Fibroblast of skin of left quadriceps (primary cell): ENCODE measurements around the gene ERBB4.
"Not testable (repeated sequence)": the region's sequence is repeated elsewhere in the genome, so short reads cannot be mapped to it uniquely, and the experiment has no call there.

Experiments
- DNase-seq, 2 experiments: peaks; one replicate each; pipeline ENCODE4 v3.0.0-alpha.2; 2013; ENCODE audit warnings: low read depth in 2 of 2

Gene ERBB4

DNA sequence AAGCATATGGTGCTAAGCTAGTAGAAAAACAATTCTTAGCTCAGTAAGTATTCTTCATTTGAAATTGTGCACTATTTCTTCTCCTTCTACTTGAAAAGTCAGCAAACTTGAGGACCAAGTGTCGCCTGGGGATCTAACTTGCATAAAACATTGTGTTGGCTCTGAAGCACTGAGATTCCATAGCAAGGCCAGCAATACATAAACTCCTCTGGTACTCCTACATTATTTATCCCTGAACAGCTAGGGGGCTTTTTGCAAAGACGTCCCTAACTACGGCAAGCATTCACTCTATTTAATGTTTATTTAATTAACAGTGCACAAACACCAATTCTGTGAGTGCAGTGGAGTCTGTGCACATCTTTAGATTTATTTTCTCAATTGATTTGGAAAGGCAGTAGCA lies 392.2 kb downstream of the ERBB4 start:
- DNase-seq: no peak

DNA sequence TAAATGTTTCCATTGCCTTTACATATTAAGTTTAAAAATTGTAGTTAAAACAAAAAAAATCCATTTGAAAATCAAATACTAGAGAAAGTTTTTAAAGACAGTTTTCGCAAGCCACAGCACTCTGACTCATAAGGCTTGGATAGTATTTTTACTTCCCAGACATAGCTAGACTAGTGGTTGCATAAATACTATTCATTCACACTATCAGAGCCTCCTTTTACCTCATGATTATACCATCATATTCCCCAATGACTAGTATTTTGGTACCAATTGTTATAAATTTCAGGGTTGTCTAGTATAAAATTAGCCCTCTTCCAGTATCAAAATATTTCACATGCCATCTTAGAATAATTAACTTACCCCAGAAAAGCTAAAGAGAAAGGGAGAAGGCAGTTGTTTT lies 393.5 kb downstream of the ERBB4 start:
- DNase-seq: peak; percentile 1 to 9

DNA sequence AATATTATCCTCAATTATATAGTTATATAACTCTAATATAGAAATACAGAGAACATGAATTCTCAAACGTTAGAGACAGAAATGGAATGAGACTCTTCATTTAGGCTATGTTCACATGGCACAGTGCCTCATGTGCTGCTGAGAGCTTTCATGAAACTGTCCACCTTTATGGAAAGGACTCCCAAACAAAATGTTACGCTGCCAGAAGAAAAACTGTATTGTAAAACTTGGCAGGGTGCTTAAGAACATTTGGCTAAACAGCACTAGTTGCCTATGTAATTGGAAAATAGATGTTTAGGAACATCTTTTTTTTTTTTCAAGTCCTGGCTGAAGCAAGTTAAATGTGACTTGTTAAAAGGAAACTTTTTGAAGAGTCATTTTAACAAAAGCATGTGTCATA lies 396.0 kb downstream of the ERBB4 start:
- no peak for DNase-seq

DNA sequence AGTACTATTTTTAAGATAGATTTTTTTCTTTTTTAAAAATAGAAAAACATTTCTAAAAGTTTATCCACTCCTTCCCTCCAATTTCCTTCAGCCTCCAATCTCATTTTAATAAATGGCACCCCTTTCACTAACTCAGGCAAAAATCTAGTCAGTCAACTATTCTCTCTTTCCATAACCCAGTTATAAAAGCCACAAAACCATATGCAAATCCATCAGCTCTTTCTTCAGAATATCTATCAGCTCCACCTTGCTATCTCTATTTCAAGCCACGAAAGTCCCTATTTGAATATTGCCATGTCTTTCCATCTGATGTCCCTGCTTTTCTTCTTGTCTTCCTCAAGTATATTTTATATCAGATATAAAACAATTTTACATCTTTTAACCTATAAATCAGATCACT lies 397.1 kb downstream of the ERBB4 start:
- no peak for DNase-seq

DNA sequence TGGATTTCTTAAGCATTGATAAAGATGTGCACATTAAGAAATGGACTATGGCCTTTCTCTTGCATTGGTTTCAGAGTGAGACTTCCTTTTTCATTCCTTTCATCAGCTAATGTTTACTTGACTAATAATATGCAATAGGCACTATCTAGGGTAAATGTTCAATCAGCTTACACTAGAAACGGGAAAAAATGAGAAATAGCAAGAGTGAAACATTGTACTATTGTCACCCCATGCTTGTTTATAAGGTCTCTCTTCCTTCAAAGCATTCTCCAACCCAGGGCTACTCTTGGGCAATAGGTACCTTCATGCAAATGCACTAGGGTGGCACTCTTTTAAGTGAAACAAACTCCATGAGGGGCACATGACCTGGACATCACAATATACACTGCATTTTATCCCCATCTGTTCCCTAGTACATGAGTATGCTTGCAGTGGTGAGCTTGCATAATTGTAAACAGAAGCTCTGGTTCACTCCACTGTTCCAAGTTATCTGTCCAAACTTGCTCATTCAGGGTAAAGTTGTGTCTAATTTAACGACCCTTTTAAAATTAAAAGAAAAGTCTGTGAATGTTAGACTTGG lies 402.3 kb downstream of the ERBB4 start:
- no peak for DNase-seq

DNA sequence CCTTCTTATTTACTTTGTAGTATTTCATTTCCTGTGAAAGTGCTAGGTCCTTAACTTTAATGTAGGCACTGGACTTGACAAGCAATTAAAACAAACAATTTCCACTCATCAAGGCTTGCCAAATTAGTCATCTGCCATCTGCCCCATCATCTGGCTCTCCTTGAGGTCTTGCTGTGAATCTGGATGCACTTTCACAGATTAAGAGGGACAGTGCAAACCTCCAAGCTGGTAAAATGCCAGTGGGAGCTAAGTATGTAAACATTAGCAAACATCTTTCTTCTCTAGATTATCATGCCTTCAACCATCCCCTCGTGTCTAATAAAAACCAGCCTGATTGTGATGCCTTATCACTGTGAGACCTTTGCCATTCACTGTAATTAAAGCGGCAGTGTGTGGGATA lies 402.9 kb downstream of the ERBB4 start:
- DNase-seq: no peak

DNA sequence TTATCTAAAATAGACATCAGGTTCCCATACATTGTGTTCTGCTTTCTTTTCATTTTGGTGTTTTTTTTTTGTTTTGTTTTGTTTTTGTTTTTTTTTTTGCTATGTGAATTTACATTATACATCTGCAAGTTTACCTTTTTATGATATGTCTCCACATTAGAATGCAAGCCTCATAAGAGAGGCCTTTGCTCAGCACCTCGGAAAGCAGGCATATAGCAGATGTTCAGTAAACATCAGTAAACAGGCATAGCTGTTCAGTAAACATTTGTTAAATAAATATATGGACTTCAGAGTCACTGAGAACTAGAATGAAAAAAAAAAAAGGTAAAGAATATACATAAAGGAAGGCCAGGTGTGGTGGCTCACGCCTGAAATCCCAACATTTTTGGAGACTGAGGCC lies 405.3 kb downstream of the ERBB4 start:
- DNase-seq: no peak

DNA sequence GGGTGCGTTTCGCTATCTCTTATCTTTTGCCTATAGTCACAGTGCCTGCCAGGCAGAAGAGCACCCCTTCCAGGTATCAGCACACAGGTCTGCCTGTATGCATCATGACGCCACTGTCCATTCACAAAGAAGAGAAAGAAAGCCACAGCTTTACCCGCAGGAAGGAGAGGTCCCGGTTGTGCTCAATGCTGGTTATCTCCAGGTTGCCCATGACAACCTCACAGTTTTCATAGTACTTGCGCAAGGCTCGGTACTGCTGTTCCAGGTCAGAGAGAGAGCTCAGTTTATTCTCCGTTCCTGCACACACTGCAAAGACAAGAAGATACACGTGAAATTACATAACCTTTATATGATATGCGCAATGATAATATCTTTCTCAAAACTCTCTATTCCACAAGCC lies 414.0 kb downstream of the ERBB4 start:
- DNase-seq: no peak

DNA sequence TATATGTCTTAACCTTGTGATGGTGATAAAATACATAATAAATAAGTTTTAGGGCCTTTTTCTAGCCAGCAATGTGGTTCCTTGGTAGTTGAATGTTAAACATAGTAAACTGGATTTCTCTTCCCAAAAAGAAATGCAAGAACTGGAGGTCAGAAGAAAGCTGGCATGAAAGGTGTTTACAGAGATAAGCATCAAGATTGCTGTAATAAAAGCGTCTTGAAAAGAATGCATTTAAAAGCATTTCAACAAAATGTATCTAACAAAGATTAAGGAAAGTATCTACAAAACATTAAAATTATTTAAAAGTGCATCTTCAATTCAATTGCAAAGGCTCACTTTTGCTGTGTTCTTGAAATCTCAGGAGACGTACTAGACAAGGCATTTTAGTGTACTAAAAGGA lies 419.0 kb downstream of the ERBB4 start:
- no peak for DNase-seq

DNA sequence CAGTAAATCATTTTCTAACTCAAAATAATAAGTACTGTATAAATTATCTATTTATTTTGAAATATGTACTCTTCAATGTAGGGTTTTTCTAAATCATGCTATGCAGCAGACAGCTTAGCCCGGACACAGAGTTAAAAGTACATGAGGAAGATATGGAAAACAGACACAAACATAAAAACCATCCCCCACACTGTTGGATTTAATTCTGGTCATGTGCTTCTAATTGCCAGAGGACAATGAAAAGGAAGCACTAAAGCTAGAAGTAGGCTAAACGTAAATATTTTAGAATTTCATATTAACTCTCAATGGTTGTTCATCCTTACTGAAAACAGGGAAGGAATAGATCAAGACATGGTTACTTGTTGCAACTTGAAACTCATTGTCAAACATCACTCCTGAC lies 420.7 kb downstream of the ERBB4 start:
- DNase-seq: no peak

DNA sequence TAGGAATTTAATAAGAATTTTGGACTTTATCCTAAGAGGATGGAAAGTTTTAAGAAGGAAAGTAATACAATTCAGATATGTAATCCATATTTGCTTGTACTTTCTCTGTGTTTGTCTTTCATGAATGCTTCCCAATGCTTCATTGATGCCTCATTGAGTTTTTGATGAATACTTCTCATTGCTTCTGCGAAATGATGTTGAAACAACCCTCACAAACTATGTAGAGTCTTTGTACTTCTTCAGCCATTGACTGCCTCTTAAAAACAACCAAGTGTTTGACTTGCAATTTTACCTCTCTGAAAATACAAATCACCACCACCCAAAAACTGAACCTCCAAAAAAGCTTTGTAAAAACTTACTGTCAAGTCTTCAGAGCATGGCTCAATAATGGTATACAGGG lies 424.1 kb downstream of the ERBB4 start:
- DNase-seq: no peak

DNA sequence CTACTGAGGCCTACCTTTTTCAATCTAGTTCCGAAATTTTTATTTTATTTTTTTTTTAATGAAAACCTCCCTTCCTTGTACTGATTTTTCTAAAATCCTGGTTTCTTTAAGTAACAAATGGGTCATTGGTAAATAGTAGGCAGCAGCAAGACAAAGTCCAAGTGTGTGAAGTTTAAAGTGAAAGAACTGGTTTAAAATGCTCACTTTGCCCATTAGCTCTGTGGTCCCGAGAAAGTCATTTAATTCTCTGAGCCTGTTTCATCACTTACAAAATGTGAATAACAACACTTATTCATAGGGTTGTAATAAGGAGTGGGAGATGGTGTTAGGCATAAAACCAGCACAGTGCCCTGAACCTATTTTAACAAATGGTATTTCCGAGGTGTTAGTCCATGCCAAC lies 426.2 kb downstream of the ERBB4 start:
- DNase-seq: no peak

DNA sequence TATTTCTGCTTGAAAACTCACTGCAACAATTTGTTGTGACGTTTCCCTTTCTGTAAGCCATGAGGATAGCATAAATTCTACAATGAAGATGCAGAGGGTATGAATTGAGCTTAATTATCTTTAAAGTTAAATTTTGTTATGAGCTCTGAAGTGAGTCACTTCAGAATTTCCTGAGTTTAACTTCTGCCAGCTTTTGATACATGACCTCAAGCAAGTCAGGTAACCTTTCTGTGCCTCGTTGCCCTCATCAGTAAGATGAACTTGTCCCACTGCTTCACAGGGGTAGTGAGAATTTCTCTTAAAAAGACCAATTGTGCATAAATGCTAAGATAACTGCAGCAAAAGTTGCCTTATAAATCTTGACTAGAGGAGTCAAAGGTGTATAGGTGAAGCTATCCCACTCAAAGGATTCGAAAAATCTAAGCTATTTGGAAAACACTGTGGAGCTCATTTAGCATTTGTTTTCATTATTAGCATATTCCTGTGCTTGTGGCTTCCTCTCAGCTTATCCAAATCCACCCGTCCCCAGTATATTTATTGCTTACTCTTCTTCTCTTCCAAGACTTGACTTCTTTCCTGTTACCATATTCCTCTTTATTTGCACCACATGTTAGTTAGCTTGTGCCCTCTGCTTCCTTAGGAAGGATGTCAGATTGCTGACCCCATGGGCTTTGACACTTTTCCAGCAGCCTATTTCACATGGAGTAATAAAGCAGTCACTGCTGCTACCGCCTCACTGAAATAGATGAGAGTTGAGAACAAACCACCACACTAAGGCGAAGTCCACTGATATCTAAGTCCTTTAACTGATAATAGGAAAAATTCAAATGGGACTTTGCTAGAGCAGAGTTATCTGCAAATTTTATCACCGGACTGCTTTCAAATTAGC lies 428.6 kb downstream of the ERBB4 start:
- no peak for DNase-seq

DNA sequence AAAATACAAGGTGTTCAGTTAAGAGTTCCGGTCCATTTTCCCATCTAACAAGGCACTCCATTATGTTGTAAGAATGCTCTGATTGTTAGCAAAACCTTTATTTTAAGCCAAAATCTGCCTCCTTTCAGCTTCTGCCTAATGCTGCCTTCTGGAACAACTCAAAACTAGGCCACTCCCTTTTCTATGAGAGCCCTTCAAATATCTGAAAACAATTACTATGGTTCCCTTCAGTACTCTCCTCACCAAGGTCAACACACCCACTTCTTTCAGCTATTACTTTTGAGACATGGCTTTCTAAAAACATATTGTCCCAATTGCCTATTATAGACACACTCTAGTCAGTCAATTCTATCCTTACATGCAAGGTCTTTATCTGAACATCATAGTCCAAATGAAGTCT lies 429.4 kb downstream of the ERBB4 start:
- DNase-seq: no peak

DNA sequence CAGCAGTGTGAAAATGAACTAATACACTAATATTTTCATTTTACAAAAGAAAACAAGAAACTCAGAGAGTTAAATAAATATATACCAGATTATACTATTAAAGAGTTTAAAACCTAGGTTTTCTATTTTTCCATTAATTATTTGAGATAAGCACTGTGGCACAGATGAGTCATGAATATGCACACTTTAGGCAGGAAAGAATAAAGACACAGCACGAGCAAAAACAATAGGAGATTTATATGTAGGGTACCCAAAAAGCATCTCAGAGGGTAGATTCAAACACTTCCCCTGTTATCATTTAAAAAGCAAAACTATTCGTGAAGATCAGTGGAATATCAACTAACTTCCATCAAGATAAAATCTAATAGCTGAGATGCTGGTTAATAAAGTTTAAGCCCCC lies 430.6 kb downstream of the ERBB4 start:
- no peak for DNase-seq

DNA sequence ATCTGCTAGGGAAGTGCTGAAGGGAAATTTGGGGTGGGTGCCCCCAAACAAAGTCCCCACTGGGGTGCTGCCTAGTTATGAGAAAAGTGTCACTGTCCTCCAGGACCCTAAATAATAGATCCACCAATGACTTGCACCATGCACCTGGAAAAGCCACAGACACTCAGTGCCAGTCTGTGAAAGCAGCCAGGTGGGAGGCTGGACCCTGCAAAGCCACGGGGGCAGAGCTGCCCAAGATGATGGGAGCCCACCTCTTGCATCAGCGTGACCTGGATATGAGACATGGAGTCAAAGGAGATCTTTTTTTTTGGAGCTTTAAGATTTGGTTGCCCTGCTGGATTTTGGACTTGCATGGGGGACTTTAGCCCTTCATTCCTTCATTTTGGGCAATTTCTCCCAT lies 431.6 kb downstream of the ERBB4 start:
- no peak for DNase-seq

DNA sequence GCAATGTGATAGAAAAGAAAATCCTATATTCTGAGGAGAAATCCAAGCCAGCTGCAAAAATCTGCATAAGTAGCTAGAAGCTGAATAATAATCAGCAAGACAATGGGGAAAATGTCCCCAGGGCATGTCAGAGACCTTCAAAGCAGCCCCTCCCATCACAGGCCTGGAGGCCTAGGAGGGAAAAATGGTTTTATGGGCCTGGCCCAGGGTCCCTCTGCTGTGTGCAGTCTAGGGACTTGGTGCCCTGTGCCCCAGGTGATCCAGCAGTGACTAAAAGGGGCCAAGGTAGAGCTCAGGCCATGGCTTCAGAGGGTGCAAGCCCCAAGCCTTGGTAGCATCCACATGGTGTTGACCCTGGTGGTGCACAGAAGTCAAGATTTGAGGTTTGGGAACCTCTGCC lies 432.1 kb downstream of the ERBB4 start:
- DNase-seq: not testable (repeated sequence)

DNA sequence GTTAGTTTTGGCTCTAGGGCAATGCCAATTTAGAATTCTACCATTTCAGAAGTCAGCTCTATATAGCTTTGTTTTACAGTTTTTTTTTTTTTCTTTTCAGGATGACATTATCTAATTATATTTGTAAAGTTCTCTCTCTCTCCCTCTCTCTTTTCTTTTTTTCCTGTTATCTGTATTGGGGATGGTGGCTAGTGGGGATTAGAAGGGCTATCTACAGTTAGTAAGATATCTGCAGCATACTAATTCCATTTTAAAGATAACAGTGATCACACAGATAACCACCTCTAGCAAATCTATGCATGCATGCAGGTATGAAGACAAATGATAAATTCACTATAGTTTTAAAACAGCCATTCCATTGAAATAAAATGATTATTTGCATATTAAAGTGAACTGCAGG lies 438.9 kb downstream of the ERBB4 start:
- DNase-seq: no peak

DNA sequence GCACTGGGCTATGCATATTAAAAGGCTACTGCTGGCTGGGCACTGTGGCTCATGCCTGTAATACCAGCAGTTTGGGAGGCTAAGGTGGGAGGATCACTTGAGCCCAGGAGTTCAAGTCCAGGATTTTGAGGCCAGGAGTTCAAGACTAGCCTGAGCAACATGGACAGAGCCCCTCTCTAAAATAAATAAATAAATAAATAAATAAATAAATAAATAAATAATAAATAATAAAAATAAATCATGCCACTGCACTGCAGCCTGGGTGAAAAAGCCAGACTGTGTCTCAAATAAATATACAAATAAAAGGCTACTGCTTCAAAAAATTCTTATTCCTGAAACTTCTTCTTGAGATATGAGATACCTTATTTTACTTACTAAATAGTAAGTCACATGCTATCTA lies 439.6 kb downstream of the ERBB4 start:
- no peak for DNase-seq

DNA sequence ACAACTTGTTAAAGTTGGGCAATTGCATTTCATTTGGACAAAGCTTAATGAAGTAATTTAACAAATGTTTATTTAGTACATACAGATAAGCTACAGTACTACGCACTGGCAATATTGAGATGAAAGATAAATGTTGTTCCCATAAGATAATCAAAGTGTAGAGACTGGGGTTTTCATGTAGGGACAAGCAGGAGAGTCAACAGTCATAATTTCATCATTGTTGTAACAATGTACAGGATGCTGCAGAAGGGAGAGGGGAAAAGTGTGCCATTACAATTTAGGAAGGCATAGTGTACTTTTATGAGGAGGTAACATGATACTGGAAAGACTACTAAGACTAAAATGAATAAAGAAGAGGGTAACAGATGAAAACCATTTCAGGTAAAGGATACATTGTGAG lies 441.6 kb downstream of the ERBB4 start:
- DNase-seq: no peak

DNA sequence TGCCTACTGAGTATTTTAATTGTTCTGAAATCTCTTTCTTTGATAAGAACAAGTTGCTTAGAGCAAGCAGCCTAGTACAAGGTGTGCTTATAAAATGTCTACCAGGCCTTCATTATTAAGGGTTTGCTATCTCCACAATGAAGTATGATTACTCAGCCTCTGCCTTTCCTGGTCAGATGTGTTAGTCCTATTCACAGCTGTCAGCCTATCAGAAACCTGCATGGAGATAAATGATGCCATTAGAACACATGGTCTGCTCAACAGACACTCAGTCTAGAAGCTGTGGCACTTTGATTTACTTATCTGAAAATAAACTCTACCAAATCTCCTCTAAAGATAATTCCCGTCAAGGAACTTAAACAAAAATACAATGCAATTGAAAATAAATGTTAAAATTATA lies 448.7 kb downstream of the ERBB4 start:
- no peak for DNase-seq

DNA sequence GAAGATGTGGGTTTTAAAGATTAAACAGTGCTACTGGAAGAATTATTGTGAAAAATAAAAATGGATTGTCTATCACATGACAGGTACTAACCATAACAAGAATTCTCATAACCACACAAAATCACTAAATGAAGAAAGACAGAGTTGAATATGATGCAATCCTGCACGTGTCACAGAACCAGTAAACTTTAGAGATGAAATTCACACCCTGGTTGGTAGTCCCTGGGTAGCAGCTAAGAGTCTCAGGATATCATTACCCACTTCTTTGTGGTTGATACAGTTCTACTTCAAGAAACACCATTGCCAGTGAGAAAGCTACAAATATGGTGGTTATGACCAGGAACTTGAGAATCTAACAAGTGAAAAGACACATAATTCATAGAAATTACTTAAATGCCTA lies 450.2 kb downstream of the ERBB4 start:
- DNase-seq: no peak

DNA sequence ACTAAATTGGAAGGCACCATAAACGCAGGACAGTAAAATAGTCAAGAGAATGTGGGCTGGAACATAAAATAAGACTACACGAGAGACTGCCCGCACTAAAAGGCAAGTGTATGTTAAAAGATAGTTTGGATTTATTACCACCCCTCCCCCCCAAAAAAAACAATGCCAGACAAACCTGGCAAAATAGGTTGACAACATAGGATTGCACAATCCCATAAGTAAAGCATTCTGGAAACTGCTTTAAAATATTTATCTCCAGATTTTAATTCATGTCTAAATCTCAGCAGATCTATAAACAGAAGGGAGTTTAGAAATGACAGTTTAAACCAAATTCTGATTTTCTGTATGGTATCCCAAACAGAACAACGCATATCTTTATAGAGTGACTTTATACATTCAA lies 455.1 kb downstream of the ERBB4 start:
- no peak for DNase-seq

DNA sequence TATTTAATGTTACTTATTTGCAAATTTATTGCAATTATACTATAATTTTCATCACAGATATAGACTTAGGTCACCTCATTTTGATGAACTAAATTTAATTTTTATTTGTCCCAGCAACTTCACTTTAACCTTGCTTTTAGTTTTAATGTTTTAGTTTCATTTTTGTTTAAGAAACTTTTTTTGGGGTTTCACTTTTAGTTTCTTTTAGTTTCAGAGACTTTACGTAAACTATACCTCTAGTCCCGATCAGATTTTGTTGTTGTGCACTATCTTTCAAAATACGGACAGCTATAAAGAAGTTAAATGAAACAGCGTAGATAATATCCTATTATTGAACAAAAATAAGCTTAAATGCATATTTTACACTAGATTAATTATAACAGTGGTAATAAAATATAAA lies 460.5 kb downstream of the ERBB4 start:
- no peak for DNase-seq
